ENCODE measurements around the gene GHRL. TPM values are rescaled to one million over a fixed set of nuclear protein-coding genes. Genes with fewer than 3 reads are reported as not detected.

Gene GHRL
- total RNA-seq, 1 donor from 2014 or later, result not detected

GRCh38 chr3:10333349-10333650 lies 40.6 kb upstream of the GHRL start:
- no peak overlapping the region for H3K4me3 ChIP-seq
- peaks cover 6% of the 10 kb centered on the region for H3K4me1 Mint-ChIP-seq
- no peak overlapping the region for H3K27ac ChIP-seq
- H3K79me2 ChIP-seq (ENCODE audit: low read depth), result no peaks in the 10 kb centered on the region
- TF ChIP-seq, protein P1, sequence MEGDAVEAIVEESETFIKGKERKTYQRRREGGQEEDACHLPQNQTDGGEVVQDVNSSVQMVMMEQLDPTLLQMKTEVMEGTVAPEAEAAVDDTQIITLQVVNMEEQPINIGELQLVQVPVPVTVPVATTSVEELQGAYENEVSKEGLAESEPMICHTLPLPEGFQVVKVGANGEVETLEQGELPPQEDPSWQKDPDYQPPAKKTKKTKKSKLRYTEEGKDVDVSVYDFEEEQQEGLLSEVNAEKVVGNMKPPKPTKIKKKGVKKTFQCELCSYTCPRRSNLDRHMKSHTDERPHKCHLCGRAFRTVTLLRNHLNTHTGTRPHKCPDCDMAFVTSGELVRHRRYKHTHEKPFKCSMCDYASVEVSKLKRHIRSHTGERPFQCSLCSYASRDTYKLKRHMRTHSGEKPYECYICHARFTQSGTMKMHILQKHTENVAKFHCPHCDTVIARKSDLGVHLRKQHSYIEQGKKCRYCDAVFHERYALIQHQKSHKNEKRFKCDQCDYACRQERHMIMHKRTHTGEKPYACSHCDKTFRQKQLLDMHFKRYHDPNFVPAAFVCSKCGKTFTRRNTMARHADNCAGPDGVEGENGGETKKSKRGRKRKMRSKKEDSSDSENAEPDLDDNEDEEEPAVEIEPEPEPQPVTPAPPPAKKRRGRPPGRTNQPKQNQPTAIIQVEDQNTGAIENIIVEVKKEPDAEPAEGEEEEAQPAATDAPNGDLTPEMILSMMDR (IDR thresholded peaks at IDR 0.05), result no peak
- TF ChIP-seq EZH2 (IDR thresholded peaks at IDR 0.05), result no peak
- H3K27me3 ChIP-seq, result peaks cover 29% of the 10 kb centered on the region
- no peak overlapping the region for H2AFZ ChIP-seq (replicated peaks)
- peaks cover 17% of the 10 kb centered on the region for H3K27me3 Mint-ChIP-seq (ENCODE audit: insufficient read depth, low read depth)
- no peaks in the 10 kb centered on the region for H3K9me3 Mint-ChIP-seq
- no peaks in the 10 kb centered on the region for H3K36me3 Mint-ChIP-seq
- no peaks in the 10 kb centered on the region for H4K20me1 ChIP-seq (ENCODE audit: low read depth)
- no peaks in the 10 kb centered on the region for H3K4me1 ChIP-seq
- H3K9me3 ChIP-seq (ENCODE audit: low read depth), result no peaks in the 10 kb centered on the region
- no peak overlapping the region for H3K27ac Mint-ChIP-seq
- no peaks in the 10 kb centered on the region for H3K36me3 ChIP-seq
- no peak overlapping the region for H3K4me3 Mint-ChIP-seq
- no peaks in the 10 kb centered on the region for H3F3A ChIP-seq (ENCODE audit: low read depth)
- no peak for DNase-seq (ENCODE audit: low spot score)
- no peak overlapping the region for H3K4me2 ChIP-seq
- no peak overlapping the region for H3K9ac ChIP-seq

GRCh38 chr3:10332481-10333348 lies 40.0 kb upstream of the GHRL start:
- peaks cover 19% of the 10 kb centered on the region for H3K27me3 Mint-ChIP-seq (ENCODE audit: insufficient read depth, low read depth)
- peak overlapping the region; percentile 52 for H3K4me3 Mint-ChIP-seq
- H4K20me1 ChIP-seq (ENCODE audit: low read depth), result no peaks in the 10 kb centered on the region
- no peaks in the 10 kb centered on the region for H3K9me3 Mint-ChIP-seq
- TF ChIP-seq, protein P1 (IDR thresholded peaks at IDR 0.05), result no peak
- TF ChIP-seq EZH2phosphoT487 (IDR thresholded peaks at IDR 0.05), result no peak
- no peak for TF ChIP-seq EZH2 (IDR thresholded peaks at IDR 0.05)
- H3F3A ChIP-seq (ENCODE audit: low read depth), result no peaks in the 10 kb centered on the region
- H3K36me3 Mint-ChIP-seq, result no peaks in the 10 kb centered on the region
- H3K9me3 ChIP-seq (ENCODE audit: low read depth), result no peaks in the 10 kb centered on the region
- no peaks in the 10 kb centered on the region for H3K79me2 ChIP-seq (ENCODE audit: low read depth)
- no peak overlapping the region for H2AFZ ChIP-seq (replicated peaks)
- H3K27ac ChIP-seq, result no peak overlapping the region
- peaks cover 6% of the 10 kb centered on the region for H3K4me1 Mint-ChIP-seq
- no peak overlapping the region for H3K9ac ChIP-seq
- H3K4me2 ChIP-seq, result no peak overlapping the region
- no peak overlapping the region for H3K27ac Mint-ChIP-seq
- no peak for DNase-seq (ENCODE audit: low spot score)
- H3K4me3 ChIP-seq, result no peak overlapping the region
- peaks cover 35% of the 10 kb centered on the region for H3K27me3 ChIP-seq
- no peaks in the 10 kb centered on the region for H3K4me1 ChIP-seq
- H3K36me3 ChIP-seq, result no peaks in the 10 kb centered on the region

- Histone ChIP-seq H3K9me3 (ENCODE audit: low read depth) (no peaks in the 10 kb centered on the region), H3K4me1 (no peaks in the 10 kb centered on the region), H2AFZ (replicated peaks) (no peak overlapping the region), H3K4me3 (no peak overlapping the region), H3K79me2 (ENCODE audit: low read depth) (no peaks in the 10 kb centered on the region), H3K9ac (no peak overlapping the region), H3K36me3 (no peaks in the 10 kb centered on the region), H4K20me1 (ENCODE audit: low read depth) (no peaks in the 10 kb centered on the region), H3K27me3 (peaks cover 49% of the 10 kb centered on the region), H3K4me2 (no peak overlapping the region), H3F3A (ENCODE audit: low read depth) (no peaks in the 10 kb centered on the region), H3K27ac (no peak overlapping the region)
- Mint-ChIP-seq H3K27ac (no peak overlapping the region), H3K4me3 (no peak overlapping the region), H3K4me1 (peaks cover 4% of the 10 kb centered on the region), H3K27me3 (ENCODE audit: insufficient read depth, low read depth) (peaks cover 20% of the 10 kb centered on the region), H3K9me3 (no peaks in the 10 kb centered on the region), H3K36me3 (no peaks in the 10 kb centered on the region)
- no peak for TF ChIP-seq EZH2 (IDR thresholded peaks at IDR 0.05)
- TF ChIP-seq, protein P1 (IDR thresholded peaks at IDR 0.05), result no peak
- no peak for TF ChIP-seq EZH2phosphoT487 (IDR thresholded peaks at IDR 0.05)
- DNase-seq (ENCODE audit: low spot score), result no peak
Measured at GRCh38 chr3:10331320-10331719, 38.6 kb upstream of the GHRL start.
